Measurements from ENCODE around the gene UBE3D. TPM values are rescaled to one million over a fixed set of nuclear protein-coding genes. Genes with fewer than 3 reads are reported as not detected.

The UBE3D gene
- total and polyA plus RNA-seq, 2 of the 8 experiments (the other 6 are each of a cell fraction or from before 2014, with no cell fraction given), result 5.7 to 16.3 TPM

- H3K4ac ChIP-seq (replicated peaks; ENCODE audit: insufficient read length, low read depth, low read length), result no peak overlapping the region
- H3K27me3 ChIP-seq (replicated peaks in 1 of 4; ENCODE audit: control insufficient read depth in 3 of 4, extremely low read depth in 1 of 4, insufficient read depth in 3 of 4, low read length in 3 of 4), result peaks cover 0 to 1% (median 0%) of the 10 kb centered on the region in 4 experiments; a peak in 1 of 7 replicates
- peaks cover 0 to 3% (median 3%) of the 10 kb centered on the region in 4 experiments; a peak in 3 of 7 replicates for H3K4me1 ChIP-seq (replicated peaks in 1 of 4; ENCODE audit: control insufficient read depth in 3 of 4, insufficient read depth in 4 of 4, low read length in 3 of 4)
- peaks cover 0 to 2% (median 1%) of the 10 kb centered on the region in 4 experiments; a peak in 2 of 8 replicates for H3K36me3 ChIP-seq (ENCODE audit: control insufficient read depth in 2 of 4, insufficient read depth in 4 of 4, low read length in 3 of 4)
- H2AFZ ChIP-seq (ENCODE audit: low read length), result no peak overlapping the region
- H4K5ac ChIP-seq (ENCODE audit: insufficient read length, low read depth, low read length), result no peak overlapping the region
- H2BK20ac ChIP-seq (ENCODE audit: low read length), result no peak overlapping the region
- H4K20me1 ChIP-seq (replicated peaks in 1 of 2; ENCODE audit: control insufficient read depth in 1 of 2, insufficient read depth in 2 of 2, low read length in 2 of 2), result no peaks in the 10 kb centered on the region
- H4K8ac ChIP-seq (ENCODE audit: extremely low read depth, insufficient read depth, low read length), result no peak overlapping the region
- H3K23me2 ChIP-seq (ENCODE audit: low read depth, low read length), result no peaks in the 10 kb centered on the region
- H2AK5ac ChIP-seq (ENCODE audit: low read depth, low read length), result no peak overlapping the region
- no peaks in the 10 kb centered on the region for H3K9me3 ChIP-seq (ENCODE audit: insufficient read depth in 2 of 2, low read depth in 1 of 2, low read length in 1 of 2)
- H2BK12ac ChIP-seq (ENCODE audit: low read depth, low read length), result no peak overlapping the region
- H3K27ac ChIP-seq (ENCODE audit: low read depth, low read length), result no peak overlapping the region
- H3K79me1 ChIP-seq (ENCODE audit: low read depth, low read length), result no peaks in the 10 kb centered on the region
- no peak overlapping the region for H2BK120ac ChIP-seq (replicated peaks; ENCODE audit: low read depth, low read length)
- POLR2A ChIA-PET (ENCODE audit: partially characterized antibody), result no interaction called here
- no peak overlapping the region for H3K4me3 ChIP-seq (ENCODE audit: extremely low read depth in 1 of 4, insufficient read depth in 2 of 4, low read depth in 3 of 4, low read length in 4 of 4)
- DNase-seq (ENCODE audit: low read depth in 1 of 2, low spot score in 2 of 2), result no peak
- no peak for TF ChIP-seq RBBP5 (IDR thresholded peaks at IDR 0.05; ENCODE audit: borderline replicate concordance, low read depth, low read length)
- no peak for TF ChIP-seq KDM5A (IDR thresholded peaks at IDR 0.05; ENCODE audit: low read length)
- no peak for TF ChIP-seq SAP30 (IDR thresholded peaks at IDR 0.05; ENCODE audit: insufficient read depth, insufficient replicate concordance, low read length)
- TF ChIP-seq BACH1 (IDR thresholded peaks at IDR 0.05; ENCODE audit: low read length), result no peak
- TF ChIP-seq TAF1 (IDR thresholded peaks at IDR 0.05; ENCODE audit: low read depth, low read length), result no peak
- no peak for FAIRE-seq
- H4K91ac ChIP-seq (replicated peaks; ENCODE audit: insufficient read length, low read length), result no peak overlapping the region
- no peak overlapping the region for H2BK5ac ChIP-seq (ENCODE audit: low read depth, low read length)
- no peak overlapping the region for H3K23ac ChIP-seq (ENCODE audit: insufficient read length)
- H3K79me2 ChIP-seq (ENCODE audit: control insufficient read depth in 1 of 2, insufficient read depth in 2 of 2, low read length in 2 of 2), result no peaks in the 10 kb centered on the region
- CTCF ChIA-PET (ENCODE audit: partially characterized antibody), result no interaction called here
- no peak overlapping the region for H3K14ac ChIP-seq (ENCODE audit: insufficient read length)
- 86% methylated on average over 2 of the region's 2 CpGs; no CpG with 5 or more reads in 1 of the 2 experiments for WGBS, 2 experiments (ENCODE audit: extremely low coverage in 1 of 2, insufficient coverage in 1 of 2, insufficient read length in 1 of 2, insufficient replicate concordance in 2 of 2, low coverage in 1 of 2, low lambda C conversion rate in 2 of 2, missing lambda C conversion rate in 1 of 2)
- H3K9ac ChIP-seq (replicated peaks in 1 of 4; ENCODE audit: extremely low read depth in 1 of 4, low read depth in 3 of 4, low read length in 3 of 4), result no peak overlapping the region
- H3K56ac ChIP-seq (replicated peaks; ENCODE audit: insufficient read length, low read depth, low read length), result no peak overlapping the region
- no peak overlapping the region for H3K18ac ChIP-seq (ENCODE audit: extremely low read depth, low read length)
- no peak overlapping the region for H3K4me2 ChIP-seq (ENCODE audit: insufficient read depth in 1 of 2, low read depth in 2 of 2, low read length in 2 of 2)
- no peak overlapping the region for H2BK15ac ChIP-seq (ENCODE audit: low read length)
These were observed 111.3 kb downstream of the UBE3D start for GRCh38 chr6:82954356-82954755.

All from H1 (cell line).